Islet of Langerhans (tissue), 1 donor: ENCODE measurements around the gene TBC1D7.
"Not testable (repeated sequence)": the region's sequence is repeated elsewhere in the genome, so short reads cannot be mapped to it uniquely, and the experiment has no call there.

Experiments
- FAIRE-seq: peaks from one replicate; lab custom pipeline; 2011; peaks lifted over from hg19 to GRCh38; lab: Jason Lieb, UNC

The TBC1D7 gene

DNA sequence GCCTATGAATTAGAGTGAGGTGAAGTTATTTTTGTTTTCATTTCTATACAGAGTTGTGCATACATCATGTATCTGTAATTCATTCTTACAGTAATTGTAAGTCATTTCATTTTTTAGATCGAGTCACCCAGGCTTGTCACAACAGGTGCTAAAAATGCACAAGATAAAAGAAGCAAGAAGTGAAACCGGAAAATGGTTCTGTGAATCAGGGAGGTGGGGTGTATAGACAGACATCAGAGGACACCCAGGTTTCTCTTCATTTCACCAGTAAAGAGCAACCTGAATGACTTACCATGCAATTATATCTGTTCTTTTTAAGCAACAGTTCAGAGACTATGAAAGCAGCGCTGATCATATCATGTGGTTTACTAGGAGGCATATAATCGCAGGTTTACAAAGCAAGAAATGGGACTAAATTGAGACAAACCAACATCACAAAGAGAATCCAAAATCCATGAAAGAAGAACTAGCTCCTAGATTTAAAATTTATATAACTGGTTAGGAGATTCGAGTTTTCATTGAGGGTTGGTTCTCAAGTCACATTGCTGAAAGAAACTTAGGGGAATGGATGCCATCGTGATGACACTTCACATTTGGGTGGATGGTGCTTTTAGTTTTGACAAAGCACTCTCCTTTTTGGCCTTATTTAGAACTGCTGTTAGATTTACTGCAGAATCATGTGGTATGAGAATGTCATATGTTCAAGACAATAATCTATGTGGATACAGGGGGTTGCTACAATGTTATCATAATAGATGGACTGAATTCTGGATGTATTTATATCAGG is 27.9 kb upstream of the TBC1D7 start:
- FAIRE-seq: no peak

DNA sequence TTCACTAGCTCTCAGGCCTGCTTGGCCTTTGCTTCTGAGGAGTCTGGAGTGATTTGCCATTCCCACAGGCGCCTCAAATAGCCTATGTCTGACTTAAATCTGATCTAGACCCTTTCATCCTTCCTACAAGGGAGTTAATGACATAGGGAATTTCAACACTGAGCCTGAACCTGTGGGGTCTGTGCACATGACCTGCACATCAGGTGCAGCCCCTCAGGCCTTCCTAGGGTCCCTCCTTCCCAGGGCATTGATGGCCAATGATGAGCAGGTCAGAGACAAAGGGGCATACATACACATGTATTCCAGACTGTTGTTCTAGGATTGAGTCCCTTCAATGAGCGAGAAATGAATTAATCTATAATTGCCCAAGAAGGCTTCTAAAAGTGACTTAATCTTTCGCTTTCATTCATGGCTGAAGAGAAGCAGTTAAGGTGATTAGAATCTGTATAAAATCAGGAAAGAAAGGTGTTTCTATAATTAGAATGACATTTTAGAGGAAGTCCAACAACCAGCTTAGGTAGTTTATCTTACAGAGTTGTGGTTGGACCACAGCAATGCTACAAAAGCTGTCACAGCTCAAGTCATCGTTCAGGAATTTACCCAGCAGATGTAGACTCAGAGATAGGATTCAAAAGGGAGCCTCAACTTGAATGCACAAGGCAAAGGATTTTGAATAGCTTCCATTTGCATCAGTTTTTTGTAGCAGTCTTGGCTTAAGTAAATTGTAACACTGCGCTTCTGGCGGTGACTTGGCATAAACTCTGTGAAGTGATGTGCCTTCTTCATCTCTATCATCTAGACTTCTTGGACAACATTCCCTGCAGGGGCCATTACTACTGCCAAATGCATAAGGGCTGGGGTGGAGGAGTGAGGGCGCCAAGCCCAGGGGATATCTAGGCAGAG is 27.0 kb upstream of the TBC1D7 start:
- FAIRE-seq: no peak

DNA sequence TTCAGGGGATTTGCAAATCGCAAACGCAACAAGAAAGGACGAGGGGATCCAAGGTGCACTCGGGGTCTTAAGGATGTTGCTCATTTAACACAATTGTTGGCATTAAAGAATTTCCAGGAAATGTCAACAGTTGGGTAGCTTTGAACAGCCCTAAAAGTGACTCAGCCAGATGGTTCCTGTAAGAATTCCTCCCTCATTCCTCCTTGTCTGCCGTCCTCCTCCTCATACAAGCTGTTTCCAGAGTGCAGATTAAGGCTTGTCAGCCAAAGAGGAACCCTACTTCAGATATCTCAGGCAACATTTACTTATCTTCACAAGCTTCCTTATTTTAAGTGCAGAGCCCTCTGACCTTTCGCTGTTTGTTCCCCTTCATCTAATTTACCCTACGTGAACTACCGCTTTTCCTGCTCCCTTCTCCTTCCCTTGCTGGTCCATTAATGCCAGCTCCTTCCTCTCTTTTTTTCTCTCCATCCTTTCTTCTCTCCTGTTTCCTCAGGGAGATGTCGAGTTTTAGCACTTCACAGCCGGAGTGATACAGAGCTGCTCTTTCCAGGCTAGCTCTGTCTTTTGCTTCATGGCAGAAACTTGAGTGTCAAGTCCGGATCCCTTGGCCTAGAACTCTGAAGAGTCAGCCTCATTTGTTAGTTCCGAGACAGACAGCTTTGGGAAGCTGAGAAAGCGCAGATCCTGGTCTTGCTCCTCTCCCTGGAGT is 26.1 kb upstream of the TBC1D7 start:
- FAIRE-seq: no peak

DNA sequence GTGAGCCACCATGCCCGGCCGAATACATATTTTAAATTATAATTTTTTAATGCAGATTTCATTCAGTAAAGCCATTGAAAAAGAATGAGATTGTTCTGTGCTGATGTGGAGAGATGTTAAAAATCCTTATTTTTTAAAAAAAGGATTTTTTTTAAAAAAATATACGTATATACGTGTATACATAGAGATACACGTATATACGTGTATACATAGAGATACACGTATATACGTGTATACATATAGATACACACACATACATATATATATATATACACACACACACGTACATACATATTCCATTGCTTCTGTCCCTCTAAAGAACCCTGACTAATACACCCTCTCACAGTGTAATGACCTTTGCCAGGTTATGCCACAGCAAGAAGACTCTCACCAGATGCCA is 23.8 kb upstream of the TBC1D7 start:
- no peak for FAIRE-seq

DNA sequence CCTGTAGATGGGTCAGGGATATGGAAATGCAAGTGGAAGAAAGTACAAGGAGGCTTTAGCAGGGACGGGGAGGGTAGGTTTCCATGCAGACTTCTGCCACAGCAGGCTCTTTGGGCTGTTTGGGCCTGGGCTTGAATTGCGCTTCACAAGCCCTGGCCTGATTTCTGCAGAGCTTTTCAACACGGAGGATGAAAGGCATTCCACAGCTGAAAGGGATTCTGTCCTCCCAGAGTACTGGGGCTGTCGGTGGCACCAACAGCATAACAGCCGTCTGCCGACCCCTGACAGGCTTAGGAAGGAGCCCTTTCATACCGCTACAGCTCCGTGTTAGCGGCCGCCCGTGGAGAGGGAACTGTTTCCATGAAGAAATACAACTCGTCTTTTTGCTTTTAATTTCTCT is 22.9 kb upstream of the TBC1D7 start:
- no peak for FAIRE-seq

DNA sequence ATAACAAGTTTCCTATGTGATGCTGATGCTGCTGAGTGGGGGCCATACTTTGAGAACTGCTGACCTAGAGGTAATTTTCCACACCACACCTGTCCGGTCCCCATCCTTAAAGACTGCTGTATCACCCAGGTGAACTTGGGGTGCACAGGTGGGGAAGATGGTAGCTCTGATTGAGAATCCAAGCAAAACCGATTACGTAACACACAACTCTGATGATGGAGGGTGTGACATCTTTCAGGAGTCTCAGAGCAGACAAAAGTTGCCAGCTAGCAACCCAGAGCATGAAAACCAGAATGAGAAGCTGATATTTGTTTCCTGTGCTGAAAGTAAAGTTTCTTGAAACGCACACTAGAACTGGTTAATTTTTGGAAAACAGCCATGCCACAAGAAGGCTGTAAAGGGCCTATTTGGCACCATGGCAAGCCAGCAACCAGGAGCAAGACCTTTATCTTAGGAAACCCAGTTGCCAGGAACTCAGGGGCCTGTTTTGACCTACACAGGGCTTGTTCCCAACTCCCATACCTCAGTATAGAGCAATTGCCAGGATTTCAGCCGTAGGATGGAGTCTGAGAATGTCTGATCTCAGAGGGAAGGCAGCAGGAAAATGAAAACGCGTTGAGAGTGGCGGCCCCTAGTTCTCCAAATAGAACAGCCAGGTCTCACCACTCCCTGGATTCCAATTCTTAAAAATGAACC is 21.6 kb upstream of the TBC1D7 start:
- FAIRE-seq: no peak

DNA sequence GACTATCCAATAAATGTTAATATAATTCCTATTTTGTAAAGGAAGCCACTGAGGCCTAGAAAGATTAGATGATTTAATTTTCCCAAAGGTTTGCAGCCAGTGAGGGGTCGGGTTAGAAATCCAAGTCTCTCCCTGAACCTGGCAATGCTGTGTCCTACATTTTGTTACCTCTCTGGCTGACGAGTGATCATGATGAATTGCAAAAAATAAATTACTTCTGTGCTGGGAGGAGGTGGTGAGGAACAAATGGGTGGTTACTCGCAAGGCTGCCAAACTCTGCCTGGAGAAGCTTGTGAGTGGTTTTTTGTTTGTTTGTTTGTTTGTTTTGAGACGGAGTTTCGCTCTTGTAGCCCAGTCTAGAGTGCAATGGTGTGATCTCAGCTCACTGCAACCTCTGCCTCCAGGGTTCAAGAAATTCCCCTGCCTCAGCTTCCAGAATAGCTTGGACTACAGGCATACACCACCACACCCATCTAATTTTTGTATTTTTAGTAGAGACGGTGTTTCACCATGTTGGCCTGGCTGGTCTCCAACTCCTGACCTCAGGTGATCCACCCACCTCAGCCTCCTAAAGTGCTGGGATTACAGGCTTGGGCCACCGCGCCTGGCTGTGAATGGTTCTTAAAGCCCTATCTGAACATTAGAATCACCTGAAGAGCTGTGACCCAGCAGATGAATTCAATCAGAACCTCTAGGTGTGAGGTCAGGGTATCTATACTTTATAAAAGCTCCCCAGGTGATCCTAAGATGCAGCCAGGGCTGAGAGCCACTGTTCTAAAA is 20.2 kb upstream of the TBC1D7 start:
- FAIRE-seq: no peak

DNA sequence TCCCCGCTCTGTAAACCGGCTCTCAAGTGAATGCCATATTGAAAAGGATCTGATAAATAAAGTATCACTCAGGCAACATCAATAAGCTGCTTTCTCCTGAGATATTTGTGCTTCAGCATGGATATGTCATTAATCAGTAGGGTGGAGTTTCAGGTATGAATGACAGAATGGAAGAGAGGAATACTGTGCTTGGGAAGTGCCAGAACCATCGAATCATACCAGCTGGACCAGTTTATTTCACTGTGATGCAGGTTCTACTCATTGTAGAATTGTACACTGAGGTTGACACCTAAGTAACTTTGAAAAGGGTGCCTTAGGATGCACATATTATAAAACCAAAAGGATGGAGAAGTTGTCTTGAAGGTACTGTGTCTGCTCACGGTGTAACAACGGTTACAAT is 17.9 kb upstream of the TBC1D7 start:
- no peak for FAIRE-seq

DNA sequence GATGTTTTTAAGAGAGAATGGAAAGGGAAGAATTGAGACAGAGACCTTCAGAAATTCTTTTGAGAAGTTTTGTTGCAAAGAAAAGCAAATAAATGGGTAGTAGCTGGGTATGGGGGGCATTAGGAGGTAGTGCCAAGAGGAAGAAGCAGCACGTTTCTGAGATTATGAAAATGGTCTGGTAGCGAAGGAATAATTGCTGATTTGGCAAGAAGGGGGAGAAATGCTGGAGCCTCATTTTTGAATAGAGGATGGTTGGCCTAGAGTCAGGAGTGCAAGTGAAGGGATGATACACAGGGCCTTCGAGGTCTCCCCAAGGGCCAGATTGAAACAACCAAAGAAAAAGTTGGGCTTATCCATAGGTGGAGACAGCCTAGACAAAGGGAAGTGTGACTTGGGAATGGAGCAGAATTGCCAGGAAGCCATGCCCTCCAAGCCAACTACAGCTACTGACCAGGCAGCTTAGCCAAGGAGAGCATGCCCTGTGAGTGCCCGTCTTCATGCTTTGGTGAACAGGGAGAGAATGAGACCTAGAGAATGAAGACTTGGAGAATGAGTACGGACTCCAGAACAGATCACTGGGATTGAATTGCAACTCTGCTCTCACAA is 14.2 kb upstream of the TBC1D7 start:
- FAIRE-seq: no peak

DNA sequence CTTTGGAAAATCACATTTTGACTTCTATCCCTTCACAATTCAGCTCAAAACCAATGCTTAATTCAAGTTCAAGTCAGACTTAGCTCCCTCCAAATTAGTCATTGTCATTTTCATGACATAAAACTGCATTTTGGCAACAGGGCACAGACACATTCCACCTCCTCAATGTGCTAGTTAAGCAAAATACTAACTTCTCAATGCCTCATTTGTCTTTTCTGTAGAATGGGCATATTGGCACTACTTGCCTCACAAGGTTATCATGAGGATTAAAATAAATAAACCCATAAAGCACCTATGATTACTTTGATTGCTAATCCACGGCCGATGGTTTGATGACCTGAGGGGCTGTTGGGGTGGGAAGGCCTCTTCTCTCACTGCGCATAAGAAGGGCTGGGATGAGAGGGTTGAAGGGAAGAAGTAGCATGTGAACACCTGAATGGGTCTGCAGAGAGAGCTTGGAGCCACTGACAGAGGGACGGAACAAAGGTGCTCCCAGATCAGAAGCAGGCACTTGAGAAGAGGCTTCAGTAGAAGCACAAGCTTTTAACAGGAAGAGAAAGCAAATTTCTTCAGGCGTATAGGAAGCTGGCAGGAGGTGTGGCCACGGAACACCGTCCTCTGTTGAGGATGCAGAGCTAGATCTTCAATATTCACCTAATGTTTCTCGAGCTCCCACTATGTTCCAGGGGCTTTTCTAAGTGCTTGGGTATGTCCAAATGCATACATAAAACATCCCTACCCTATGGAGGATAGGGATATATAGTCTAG is 11.7 kb upstream of the TBC1D7 start:
- FAIRE-seq: no peak

DNA sequence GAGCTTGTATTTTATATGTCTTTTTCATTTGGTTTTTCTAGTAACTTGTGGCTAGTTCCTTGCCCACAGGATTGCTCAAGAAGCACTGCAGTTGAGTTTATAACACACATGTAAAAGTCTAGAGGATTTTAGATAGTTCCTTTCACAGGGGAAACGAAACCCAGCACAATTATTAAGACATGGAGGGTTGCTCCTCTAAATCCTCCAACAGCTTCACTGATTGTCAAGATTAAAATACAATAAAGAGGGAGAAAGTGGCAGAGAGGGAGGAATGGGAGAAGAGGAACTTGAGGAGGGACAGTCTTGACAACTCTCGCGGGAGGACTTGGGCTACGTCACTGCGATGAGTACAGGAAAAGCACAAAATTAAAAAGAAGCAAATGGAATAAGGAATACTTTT is 9.7 kb upstream of the TBC1D7 start:
- no peak for FAIRE-seq

DNA sequence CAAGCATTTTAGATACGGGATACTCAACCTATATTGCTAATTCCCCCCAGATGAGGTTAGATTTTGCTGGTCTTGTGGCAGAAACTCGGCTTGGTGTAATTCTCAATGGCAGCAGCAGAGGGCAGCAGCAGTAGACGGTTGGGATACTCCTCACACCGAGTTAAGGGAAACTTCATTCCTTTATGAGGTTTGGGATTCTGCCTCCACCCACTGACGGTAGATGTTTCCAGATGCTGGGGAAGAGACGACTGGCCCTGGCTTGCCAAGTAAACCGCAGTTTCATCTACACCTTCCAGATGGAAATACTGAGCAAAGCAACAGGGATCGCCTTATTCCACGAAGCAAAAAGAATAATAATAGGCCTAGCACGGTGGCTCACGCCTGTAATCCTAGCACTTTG is 8.2 kb upstream of the TBC1D7 start:
- peak; percentile 81 for FAIRE-seq

DNA sequence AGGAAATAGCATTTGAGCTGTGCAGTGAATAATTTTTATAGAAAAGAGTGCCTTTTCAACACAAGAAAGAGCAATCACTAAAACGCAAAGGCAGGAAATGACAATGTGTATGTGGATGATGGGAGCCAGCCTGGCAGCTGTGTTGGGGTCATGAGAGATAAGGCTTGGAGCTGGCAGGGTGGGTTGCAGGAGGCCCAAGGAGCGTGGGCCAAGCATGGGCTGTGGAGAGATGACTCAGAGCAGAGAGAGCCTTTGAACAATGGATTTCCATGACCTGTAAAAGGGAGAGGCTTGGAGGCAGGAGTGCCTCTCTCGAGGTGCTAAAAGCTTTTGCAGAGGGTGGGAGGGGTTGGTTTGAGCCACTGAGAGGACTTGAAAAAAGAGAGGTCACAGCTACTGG is 6.6 kb upstream of the TBC1D7 start:
- no peak for FAIRE-seq

DNA sequence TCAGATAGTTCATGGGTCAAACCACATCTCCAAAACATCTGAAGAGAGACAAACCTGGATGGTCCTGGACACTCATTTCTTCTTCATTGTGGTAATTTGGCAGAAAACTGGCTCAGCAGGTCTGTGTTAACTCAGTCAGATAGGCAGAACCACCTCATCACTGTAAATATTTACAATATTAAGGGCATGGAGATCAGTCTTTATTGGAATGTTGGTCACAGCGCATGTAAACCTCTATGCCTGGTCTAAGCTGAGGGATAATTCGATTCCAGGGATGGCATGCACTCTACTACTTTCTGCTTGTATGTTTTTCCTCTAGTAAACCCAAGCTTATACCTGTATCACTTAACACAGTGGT is 4.0 kb upstream of the TBC1D7 start:
- FAIRE-seq: no peak

DNA sequence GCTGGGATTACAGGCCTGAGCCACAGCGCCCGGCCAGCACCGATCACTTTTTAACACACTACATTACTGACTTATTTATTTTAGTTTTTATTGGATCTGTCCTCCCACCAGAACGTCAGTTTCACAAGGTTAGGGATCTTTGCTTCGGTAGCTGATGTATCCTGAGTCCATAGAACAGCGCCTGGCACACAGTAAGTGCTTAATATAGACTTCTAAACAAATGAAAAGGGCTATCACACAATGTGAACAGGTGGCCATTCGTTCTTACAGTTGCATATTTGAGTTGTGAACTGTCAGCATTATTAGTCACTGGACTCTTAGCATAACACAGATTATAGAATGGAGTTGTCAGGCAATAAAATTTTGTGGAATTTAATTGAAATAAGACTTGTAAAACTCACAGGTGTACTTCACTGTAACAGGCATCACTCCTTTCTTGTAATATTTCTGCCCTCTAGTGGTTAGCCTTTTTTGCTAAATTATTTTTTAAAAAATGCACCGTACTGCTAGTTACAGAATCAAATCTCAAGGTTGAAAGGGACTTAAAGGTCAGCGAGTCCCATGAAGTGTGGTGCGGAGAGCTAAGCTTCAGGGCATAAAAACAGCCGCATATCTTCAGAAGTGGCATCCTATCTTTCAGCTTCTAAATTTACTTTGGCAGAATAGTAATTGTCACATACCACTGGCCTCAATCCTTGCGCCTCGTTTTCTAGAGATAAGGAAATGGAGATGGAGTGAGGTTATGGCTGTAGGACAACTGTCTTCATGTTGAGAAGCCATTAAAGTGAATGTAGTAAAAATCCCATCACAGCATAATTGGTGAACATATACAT is 3.4 kb upstream of the TBC1D7 start:
- peak; percentile 45 for FAIRE-seq

DNA sequence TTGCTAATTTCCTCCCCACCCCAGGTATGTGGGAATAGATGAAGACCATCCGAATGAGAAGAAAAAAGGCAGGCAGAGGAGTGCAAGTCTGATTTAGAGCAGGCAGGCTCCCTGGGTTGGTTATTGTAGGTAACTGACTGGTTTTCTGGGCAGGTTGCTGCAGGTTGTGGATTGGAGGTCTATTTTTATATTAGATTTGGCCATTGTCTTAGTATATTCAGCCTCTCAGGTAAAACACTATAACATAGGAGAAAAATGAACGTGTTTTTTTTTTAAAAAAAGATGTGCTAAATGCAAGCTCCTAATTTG is 492 bp upstream of the TBC1D7 start:
- FAIRE-seq: no peak

DNA sequence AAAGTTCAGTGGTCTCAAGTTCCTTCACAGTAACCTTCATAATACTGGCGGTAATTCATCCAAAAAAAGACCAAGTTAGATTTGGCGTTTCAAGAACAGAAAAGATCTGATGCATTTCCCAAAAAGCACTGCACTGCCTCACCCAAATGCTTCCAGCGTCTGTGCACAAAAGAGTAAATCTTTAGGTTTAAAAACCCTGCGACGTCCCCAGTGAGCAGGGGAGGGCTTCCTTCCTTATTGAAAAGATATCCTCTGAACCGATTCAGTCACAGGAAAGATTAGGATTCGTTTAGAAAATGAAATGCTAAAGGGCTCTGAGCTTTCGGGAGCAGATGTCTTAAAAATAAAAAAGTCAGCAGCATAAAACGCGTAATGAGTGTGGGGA is 654 bp downstream of the TBC1D7 start:
- FAIRE-seq: no peak

DNA sequence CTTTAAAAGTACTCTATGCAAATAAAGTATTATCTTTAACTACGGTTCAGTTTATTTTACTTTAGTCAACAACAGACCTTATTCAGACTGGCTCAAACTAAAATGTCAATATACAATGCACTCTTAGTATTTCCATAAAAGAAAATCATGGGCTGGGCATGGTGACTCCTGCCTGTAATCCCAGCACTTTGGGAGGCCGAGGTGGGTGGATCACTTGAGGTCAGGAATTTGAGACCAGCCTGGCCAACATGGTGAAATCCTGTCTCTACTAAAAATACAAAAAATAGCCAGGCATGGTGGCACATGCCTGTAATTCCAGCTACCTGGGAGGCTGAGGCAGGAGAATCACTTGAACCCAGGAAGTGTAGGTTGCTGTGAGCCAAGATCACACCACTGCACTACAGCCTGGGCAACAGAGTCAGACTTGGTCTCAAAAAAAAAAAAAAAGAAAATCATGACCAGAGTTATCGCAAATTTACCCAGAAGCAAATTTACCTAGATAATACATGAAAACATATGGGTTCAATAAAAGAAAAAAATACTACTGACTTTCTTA is 2.2 kb downstream of the TBC1D7 start:
- not testable (repeated sequence) for FAIRE-seq

DNA sequence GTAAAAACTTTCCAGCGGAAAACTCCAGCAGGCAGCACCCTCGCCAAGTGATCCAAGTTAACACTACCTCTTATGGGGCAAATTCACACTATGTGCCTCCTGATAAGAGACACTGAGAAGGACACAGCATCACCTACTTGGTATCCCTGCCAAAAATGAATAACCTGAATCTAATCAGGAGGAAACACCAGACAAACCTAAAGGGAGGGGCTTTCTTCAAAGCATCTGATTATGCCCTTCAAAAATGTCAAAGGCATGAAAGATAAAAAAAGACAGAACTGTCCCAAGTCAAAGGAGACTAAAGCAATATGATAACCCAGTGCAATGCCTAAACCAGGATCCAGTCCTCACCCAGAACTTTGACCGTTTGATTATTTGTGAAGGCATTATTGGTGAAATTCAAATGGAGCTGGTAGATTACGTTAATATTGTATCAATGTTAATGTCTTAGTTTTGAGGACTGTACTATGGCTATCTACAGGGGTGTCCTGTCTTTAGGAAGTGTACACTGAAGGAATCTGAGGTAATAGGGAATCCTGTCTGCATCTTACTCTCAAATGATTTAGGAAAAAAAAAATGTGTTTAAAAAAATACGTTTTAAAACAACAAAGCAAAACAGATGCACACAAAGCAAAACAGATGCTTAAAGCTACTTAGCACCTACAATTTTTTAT is 8.3 kb downstream of the TBC1D7 start:
- FAIRE-seq: no peak
